ENCODE measurements around the gene EMP1.

EMP1 gene

DNA sequence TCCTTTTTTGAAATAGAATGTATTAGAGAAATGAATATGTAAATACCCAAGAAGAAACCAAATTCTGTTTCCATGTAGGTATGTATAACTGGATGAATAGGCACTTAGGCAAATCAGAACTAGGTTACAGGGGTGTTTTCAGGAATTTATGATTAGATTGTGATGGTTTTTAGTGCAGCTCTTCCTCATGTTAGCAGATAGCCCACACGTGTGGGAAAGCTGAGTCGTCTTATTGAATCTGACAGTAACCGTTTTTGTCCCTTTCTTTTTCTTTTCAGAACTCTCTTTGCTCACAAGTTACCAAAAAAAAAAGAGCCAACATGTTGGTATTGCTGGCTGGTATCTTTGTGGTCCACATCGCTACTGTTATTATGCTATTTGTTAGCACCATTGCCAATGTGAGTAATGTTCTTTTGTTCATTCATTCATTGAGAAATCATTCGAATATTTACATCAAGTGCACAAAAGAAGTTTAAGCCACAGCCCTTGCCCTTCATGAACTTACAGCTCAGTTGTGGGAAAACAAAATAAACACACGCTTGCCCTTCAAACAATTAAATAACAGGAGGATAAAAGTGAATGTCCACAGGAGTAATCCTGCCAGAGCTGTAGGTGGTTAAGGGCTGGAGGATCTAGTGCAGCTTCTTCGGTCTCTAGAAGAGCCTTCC lies 14.8 kb downstream of the EMP1 start:
- no peaks in the 10 kb centered on the region for H3K36me3 Mint-ChIP-seq (ENCODE audit: low read depth)
- H3K4me3 Mint-ChIP-seq: no peak overlapping the region
- no peaks in the 10 kb centered on the region for H3K27me3 Mint-ChIP-seq (ENCODE audit: low read depth)
- no peak for DNase-seq (ENCODE audit: low spot score)
- H3K4me1 Mint-ChIP-seq (ENCODE audit: low read depth): peaks cover 11% of the 10 kb centered on the region
- no peak overlapping the region for H3K27ac Mint-ChIP-seq
- no peaks in the 10 kb centered on the region for H3K9me3 Mint-ChIP-seq

- no peaks in the 10 kb centered on the region for H3K36me3 Mint-ChIP-seq (ENCODE audit: low read depth)
- peaks cover 6% of the 10 kb centered on the region for H3K4me1 Mint-ChIP-seq (ENCODE audit: low read depth)
- no peak overlapping the region for H3K27ac Mint-ChIP-seq
- DNase-seq (ENCODE audit: low spot score): peak; percentile 59
- H3K9me3 Mint-ChIP-seq: no peaks in the 10 kb centered on the region
- H3K27me3 Mint-ChIP-seq (ENCODE audit: low read depth): no peaks in the 10 kb centered on the region
- no peak overlapping the region for H3K4me3 Mint-ChIP-seq
These were observed 15.5 kb downstream of the EMP1 start for GRCh38 chr12:13211859-13212664.

DNA sequence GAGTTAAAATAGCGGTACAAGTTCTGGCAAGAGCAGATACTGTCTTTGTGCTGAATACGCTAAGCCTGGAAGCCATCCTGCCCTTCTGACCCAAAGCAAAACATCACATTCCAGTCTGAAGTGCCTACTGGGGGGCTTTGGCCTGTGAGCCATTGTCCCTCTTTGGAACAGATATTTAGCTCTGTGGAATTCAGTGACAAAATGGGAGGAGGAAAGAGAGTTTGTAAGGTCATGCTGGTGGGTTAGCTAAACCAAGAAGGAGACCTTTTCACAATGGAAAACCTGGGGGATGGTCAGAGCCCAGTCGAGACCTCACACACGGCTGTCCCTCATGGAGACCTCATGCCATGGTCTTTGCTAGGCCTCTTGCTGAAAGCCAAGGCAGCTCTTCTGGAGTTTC lies 18.5 kb downstream of the EMP1 start:
- H3K4me1 Mint-ChIP-seq (ENCODE audit: low read depth): peaks cover 6% of the 10 kb centered on the region
- H3K27ac Mint-ChIP-seq: no peak overlapping the region
- H3K4me3 Mint-ChIP-seq: no peak overlapping the region
- H3K36me3 Mint-ChIP-seq (ENCODE audit: low read depth): no peaks in the 10 kb centered on the region
- DNase-seq (ENCODE audit: low spot score): no peak
- no peaks in the 10 kb centered on the region for H3K9me3 Mint-ChIP-seq
- H3K27me3 Mint-ChIP-seq (ENCODE audit: low read depth): peaks cover 10% of the 10 kb centered on the region

DNA sequence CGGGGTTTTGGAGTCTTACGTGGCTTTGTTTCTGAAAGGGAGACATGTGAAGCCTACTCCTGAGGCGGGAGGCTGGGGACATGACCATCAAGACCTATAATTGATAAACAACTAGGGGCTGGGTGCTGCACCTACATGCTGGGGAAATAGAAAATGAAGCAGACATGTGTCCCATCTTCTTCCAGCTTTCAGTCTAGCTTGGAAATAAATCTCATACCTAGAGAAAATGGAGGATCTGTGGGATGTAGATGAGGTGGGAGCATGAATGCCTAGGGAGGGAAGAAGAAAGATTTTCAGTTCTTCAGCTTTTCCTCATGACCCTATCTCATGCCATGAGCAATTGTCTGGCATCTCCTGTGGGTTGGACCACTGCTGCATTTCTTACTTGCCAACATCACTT lies 22.1 kb downstream of the EMP1 start:
- Mint-ChIP-seq H3K27me3 (ENCODE audit: low read depth) (peaks cover 17% of the 10 kb centered on the region), H3K36me3 (ENCODE audit: low read depth) (no peaks in the 10 kb centered on the region), H3K4me1 (ENCODE audit: low read depth) (no peaks in the 10 kb centered on the region)

GRCh38 chr12:13219320-13219719 lies 22.8 kb downstream of the EMP1 start:
- no peaks in the 10 kb centered on the region for H3K4me1 Mint-ChIP-seq (ENCODE audit: low read depth)
- H3K9me3 Mint-ChIP-seq: no peaks in the 10 kb centered on the region

More for the DNA sequence above, 22.1 kb downstream of the EMP1 start:
- no peak overlapping the region for H3K4me3 Mint-ChIP-seq
- no peaks in the 10 kb centered on the region for H3K9me3 Mint-ChIP-seq
- no peak overlapping the region for H3K27ac Mint-ChIP-seq
- no peak for DNase-seq (ENCODE audit: low spot score)

DNA sequence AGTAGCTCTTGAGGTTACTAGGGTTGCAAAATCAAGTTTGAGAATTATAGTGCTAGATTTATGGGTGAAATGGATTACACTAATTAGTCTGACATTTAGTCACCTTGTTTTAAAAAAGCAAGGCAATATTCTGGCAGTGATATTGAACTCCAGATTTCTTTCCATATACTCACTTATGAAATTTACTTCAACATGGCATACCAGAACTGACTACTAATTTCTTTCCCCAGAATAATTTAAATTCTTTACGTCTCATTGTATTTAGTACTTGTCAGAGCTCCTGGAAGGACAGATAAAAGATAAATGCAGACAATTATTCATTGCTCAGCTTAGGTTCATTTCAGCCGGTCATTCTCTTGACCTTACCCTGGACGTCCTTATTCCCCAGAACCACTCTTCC lies 24.3 kb downstream of the EMP1 start:
- H3K9me3 Mint-ChIP-seq: no peaks in the 10 kb centered on the region
- H3K27me3 Mint-ChIP-seq (ENCODE audit: low read depth): peaks cover 32% of the 10 kb centered on the region
- H3K36me3 Mint-ChIP-seq (ENCODE audit: low read depth): no peaks in the 10 kb centered on the region
- no peak overlapping the region for H3K4me3 Mint-ChIP-seq
- H3K4me1 Mint-ChIP-seq (ENCODE audit: low read depth): no peaks in the 10 kb centered on the region
- H3K27ac Mint-ChIP-seq: no peak overlapping the region
- DNase-seq (ENCODE audit: low spot score): no peak

More at GRCh38 chr12:13219320-13219719, 22.8 kb downstream of the EMP1 start:
- peaks cover 24% of the 10 kb centered on the region for H3K27me3 Mint-ChIP-seq (ENCODE audit: low read depth)
- H3K27ac Mint-ChIP-seq: no peak overlapping the region
- no peak overlapping the region for H3K4me3 Mint-ChIP-seq
- H3K36me3 Mint-ChIP-seq (ENCODE audit: low read depth): no peaks in the 10 kb centered on the region
- no peak for DNase-seq (ENCODE audit: low spot score)

DNA sequence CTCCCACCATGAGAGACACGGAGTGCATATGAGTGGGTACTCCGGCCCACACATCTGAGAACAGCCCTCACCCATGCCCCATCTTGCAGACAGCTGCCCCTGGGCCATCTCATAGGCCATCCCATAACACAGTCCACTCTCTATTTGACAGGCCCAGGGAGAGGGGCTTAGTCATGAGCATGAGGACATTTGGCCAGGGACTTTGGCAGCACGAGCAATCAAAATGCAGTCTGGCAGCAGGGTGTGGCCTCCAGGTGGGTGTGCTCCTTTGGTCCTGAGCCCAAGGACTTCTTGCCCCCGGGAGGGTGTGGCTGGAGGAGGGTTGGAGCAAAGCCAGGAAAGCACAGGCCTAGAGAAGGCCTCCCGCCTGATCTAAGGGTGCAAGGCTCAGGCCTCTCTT lies 25.6 kb downstream of the EMP1 start:
- Mint-ChIP-seq H3K27me3 (ENCODE audit: low read depth) (peaks cover 37% of the 10 kb centered on the region), H3K4me3 (no peak overlapping the region)
- no peak for DNase-seq (ENCODE audit: low spot score)

DNA sequence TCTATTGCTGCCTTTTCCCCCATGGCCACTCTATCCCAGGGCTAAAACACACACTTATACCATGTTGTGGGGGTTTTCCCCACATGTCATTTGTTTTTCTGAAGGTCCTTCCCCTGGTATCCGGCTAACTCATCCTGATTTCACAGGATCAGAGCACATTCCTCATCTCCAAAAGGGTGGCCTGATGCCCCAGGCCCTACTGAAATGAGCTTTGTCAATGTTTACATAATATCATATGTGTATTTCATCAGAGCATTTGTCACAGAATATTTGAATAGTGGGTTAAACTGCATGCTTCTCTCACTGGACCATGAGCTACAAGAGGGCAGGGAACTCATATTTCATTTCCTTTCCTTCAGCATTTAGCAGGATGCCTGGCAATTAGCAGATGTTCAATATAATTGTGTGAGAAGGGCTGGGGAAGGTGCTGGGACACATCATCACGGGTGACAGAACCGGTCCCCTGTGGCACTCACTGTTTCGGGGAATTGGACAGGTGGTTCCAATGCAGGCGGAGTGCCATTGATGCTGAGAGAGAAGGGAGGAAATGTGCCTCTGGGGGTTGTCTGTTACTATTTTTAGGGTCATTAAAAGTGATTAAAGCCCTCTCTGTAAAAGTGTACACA lies 26.8 kb downstream of the EMP1 start:
- no peak for DNase-seq (ENCODE audit: low spot score)
- Mint-ChIP-seq H3K9me3 (no peaks in the 10 kb centered on the region), H3K4me3 (no peak overlapping the region), H3K4me1 (ENCODE audit: low read depth) (no peaks in the 10 kb centered on the region), H3K36me3 (ENCODE audit: low read depth) (no peaks in the 10 kb centered on the region), H3K27me3 (ENCODE audit: low read depth) (peaks cover 42% of the 10 kb centered on the region), H3K27ac (no peak overlapping the region)

More for the DNA sequence above, 25.6 kb downstream of the EMP1 start:
- H3K36me3 Mint-ChIP-seq (ENCODE audit: low read depth): no peaks in the 10 kb centered on the region
- no peaks in the 10 kb centered on the region for H3K4me1 Mint-ChIP-seq (ENCODE audit: low read depth)
- no peaks in the 10 kb centered on the region for H3K9me3 Mint-ChIP-seq
- no peak overlapping the region for H3K27ac Mint-ChIP-seq

- Mint-ChIP-seq H3K9me3 (no peaks in the 10 kb centered on the region), H3K4me3 (no peak overlapping the region), H3K27ac (no peak overlapping the region), H3K4me1 (ENCODE audit: low read depth) (no peaks in the 10 kb centered on the region), H3K36me3 (ENCODE audit: low read depth) (no peaks in the 10 kb centered on the region), H3K27me3 (ENCODE audit: low read depth) (peaks cover 40% of the 10 kb centered on the region)
- DNase-seq (ENCODE audit: low spot score): no peak
These were observed 27.4 kb downstream of the EMP1 start for GRCh38 chr12:13223941-13224340.

DNA sequence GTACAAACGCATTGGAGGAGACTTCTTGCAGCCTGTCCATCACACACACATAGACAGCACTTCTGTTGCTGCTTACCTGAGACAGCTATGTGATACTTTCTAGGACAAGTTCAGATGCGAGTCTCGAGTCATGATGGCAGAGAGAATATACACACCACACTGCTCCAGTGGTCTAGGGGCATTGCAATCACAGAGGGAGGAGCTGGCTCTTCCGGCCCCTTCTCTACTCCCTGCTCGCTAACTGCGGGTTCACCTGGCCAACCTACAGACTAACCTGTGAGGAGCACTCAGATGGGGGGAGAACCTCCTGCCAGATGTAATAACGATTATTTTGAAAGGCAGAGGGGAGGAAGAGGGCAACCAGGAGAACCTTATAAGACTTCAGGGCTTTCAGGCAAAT lies 30.7 kb downstream of the EMP1 start:
- peaks cover 32% of the 10 kb centered on the region for H3K27me3 Mint-ChIP-seq (ENCODE audit: low read depth)
- H3K9me3 Mint-ChIP-seq: no peaks in the 10 kb centered on the region

DNA sequence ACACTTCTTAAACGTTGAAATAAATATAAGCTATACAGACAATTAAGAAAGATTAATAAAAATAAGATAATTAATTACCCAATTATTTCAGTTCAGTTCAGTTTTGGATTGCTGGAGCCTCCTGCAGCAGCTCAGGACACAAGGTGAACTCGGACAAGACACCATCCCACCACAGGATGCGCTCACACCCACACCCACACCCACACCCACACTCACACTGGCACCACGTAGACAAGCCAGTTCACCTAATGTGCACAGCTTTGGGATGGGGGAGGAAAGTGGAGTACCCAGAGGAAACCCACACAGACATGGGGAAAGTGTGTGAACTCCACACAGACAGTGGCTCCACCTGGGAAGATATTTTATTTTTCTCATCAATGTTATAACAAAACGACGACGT lies 32.1 kb downstream of the EMP1 start:
- Mint-ChIP-seq H3K27ac (no peak overlapping the region), H3K4me1 (ENCODE audit: low read depth) (no peaks in the 10 kb centered on the region), H3K36me3 (ENCODE audit: low read depth) (no peaks in the 10 kb centered on the region), H3K27me3 (ENCODE audit: low read depth) (peaks cover 26% of the 10 kb centered on the region), H3K9me3 (no peaks in the 10 kb centered on the region), H3K4me3 (no peak overlapping the region)
- DNase-seq (ENCODE audit: low spot score): no peak

More for the DNA sequence above, 30.7 kb downstream of the EMP1 start:
- no peak for DNase-seq (ENCODE audit: low spot score)
- no peaks in the 10 kb centered on the region for H3K4me1 Mint-ChIP-seq (ENCODE audit: low read depth)
- no peak overlapping the region for H3K27ac Mint-ChIP-seq
- no peak overlapping the region for H3K4me3 Mint-ChIP-seq
- no peaks in the 10 kb centered on the region for H3K36me3 Mint-ChIP-seq (ENCODE audit: low read depth)

GRCh38 chr12:13229504-13229903 lies 33.0 kb downstream of the EMP1 start:
- H3K27ac Mint-ChIP-seq: no peak overlapping the region
- DNase-seq (ENCODE audit: low spot score): no peak
- no peaks in the 10 kb centered on the region for H3K36me3 Mint-ChIP-seq (ENCODE audit: low read depth)
- H3K9me3 Mint-ChIP-seq: no peaks in the 10 kb centered on the region
- no peak overlapping the region for H3K4me3 Mint-ChIP-seq
- H3K27me3 Mint-ChIP-seq (ENCODE audit: low read depth): peaks cover 21% of the 10 kb centered on the region
- no peaks in the 10 kb centered on the region for H3K4me1 Mint-ChIP-seq (ENCODE audit: low read depth)

DNA sequence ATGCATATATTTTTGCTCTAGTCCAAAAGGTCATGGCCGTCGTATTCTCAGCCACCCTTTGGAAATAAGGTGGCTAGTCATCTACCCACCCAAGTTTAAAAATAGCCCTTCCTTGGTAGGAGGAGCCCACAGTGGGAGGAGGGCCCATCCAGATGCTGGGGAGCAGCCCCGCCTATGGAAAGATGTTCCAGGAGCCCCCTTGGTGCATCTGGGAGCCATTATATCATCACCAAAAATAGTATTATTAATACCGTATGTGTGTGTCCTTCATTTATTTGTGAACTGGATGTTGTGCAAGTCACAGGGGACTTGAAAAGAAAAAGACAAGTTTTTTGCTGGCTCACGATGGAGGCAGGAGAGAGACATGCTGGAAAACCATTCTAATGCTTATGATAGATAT lies 34.0 kb downstream of the EMP1 start:
- H3K4me1 Mint-ChIP-seq (ENCODE audit: low read depth): no peaks in the 10 kb centered on the region
- H3K36me3 Mint-ChIP-seq (ENCODE audit: low read depth): no peaks in the 10 kb centered on the region
- peaks cover 17% of the 10 kb centered on the region for H3K27me3 Mint-ChIP-seq (ENCODE audit: low read depth)
- H3K27ac Mint-ChIP-seq: no peak overlapping the region
- DNase-seq (ENCODE audit: low spot score): no peak
- no peaks in the 10 kb centered on the region for H3K9me3 Mint-ChIP-seq
- no peak overlapping the region for H3K4me3 Mint-ChIP-seq

All from T-helper 2 cell treated with Interferon-gamma antibody and Interleukin-4, amounts not matched to agents 5 μg/mL and 100 μg/mL, for 36 hours (primary cell).